GM18499 (cell line): Measurements from ENCODE around the gene CBX8.

Experiments
- ATAC-seq: cut with Tn5 transposase; IDR thresholded peaks from one replicate; pipeline ENCODE4 v1.9.1; 2021; ENCODE audit warnings: moderate number of reproducible peaks; ENCODE audit not compliant: insufficient read depth, unreplicated experiment

CBX8 gene

DNA sequence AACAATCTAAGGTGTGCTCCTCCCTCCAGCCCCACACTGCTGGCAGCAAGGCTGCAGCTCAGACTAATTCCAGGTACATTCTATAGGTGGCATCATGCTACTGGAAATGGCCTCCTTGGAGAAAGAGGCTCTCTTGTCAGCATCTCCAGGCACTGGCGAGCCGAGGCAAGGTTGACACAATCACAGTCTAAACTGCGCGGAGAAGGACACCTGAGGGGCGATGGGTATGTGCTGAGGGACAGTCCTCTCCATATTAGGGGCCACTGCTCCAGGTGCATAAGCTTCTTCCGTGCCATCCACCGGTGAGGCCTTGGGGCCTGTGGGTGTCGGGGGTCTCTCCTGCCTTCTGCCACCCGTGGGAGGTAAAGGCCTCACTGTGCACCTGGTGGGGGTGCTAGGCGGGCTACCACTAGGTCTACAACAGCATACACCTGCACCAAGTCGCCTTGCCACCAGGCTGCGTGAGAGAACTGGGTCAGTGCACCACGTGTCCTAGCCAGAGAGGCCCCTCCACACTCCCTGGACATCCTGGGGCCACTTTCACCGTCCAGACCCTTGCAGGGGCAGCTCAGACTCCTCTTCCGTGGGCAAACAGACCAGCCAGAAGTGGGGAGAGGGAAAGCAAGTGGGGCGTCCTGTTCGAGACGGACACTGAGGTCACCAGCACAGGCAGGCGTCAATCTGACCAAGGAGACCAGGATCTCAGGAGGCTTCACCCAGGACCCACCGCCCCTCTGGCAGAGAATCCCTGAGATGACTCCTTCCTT, 12.1 kb upstream of the CBX8 start:
- no peak for ATAC-seq

DNA sequence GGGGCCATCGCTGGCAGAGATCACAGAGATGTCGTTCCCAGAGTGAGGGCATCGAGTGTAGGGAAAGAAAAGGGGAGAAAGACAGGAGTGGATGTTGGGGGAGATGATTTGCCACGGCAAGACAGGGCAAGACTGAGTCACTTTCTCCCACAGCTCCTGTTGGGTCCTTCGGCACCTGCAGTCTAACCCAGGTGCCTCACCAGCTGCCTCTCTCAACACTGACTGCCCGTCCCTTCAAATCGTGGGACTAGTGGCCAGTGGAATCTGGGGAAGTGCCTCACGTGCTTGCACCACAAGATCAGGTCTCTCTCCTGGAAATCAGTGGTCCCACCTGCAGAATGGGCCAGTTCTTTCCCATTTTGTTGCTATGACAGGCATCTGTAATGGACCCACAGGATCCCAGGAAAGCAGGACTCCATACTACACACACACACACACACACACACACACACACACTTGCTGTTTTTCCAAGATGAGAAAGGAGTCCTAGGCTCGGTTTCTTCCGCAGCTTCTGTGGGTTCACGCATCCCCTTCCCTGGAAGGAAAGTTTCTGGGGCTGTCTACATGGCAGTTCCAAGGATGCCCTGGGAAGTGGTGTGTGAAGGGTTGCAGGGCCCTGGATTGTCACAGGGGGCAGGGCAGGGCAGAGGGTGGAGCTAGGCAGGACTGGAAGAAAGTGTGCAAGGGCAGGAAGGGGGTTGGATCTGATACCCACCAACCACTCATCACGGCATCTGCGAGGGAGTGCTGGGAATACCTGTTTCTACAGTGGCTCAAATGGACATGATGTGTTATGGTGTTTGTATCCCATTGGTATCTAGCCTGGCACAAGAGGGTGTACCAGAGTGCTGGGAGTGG, 10.2 kb upstream of the CBX8 start:
- ATAC-seq: no peak

DNA sequence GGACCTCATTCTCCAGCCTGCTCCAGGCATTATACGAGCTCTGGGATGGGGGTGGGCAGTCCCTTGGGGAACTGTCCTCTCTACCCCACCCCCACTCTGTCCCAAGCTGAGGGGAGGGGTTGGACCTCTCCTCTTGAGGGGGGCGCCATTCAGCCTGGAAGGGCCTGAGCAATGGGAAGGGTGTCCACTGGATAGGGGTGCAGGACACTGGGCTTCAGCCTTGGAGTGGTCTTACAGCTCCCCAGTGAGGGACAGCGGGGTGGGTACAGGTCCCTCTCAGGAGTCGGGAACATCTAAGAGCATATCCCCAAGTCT, 9.5 kb upstream of the CBX8 start:
- no peak for ATAC-seq

DNA sequence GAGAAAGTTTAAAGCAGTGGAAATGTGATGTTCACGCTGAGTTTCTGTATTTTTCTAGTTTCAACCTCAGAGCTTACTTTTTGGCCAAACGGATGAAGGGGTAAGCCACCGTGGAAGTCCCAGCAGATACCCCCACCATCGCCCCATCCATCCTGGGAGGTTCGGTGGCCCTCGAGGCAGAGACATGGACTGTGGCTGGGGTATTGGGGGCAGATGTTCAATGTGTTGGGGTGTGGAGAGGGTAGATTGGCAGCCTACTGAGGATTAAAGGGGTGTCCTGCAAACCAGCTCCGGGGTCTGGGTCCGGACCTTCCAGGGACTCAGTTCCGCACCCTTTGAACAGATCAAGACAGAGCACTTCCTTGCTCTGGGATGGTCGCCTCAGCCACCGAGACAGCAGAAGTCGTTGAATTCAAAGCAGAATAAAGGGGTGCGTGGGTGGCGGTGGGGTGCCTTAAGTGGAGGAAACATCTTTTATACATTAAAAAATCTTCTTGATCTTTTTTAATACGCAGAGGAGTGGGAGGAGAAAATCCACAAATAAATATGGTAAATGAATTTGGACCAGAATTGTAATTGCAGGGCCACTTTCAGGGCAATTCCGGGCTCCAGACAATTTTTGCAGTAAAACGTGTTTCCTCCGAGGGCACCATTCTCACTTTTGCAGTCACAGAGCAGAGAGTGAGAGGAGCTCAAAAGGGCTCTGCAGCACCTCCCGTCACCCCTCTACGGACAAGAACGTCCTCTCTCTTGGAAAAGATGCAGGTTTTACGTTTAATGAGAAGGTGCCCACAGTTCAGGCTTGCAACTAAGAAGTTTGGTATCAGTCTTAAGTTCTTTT, 8.2 kb upstream of the CBX8 start:
- ATAC-seq: no peak

DNA sequence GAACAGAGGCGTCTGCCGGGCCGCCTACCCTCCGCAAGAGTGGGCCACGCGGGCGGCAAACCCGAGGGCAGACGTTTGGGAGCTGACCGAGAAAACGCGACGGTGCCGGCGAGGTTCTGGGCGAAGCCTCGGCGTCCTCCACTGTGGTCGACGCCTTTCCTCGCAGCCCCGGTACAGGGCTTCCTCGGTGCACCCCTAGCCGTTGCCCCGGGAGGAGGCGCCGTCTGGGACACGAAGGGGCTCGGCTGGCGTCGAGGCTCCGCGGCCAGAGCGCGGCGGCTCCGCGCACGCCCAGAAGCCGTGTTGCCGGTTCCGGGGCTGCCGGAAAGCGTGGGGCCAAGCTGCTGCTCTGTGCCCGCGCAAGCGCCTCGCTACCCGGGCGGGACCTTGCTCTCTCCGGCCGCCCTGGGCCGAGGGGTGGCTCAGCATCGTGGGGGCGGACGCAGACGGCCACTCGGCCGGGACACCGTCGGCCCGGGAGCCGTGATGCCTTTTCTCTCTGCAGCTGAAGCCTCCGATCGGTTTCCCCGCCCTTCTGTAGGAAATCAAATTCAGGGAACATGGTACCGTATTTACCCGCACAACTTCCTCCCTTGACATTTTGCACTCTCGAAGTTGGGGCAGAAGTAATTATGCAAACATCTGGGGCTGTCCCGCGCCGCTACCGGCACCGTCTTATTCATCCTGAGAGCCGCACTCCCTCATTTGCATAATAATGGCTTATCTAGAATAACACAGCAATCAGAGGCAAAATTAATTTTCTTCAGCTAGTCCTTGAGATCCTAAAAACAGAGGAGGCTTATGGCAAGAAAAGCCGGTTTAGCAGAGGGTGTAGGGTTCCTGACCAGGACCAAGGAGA, 7.3 kb upstream of the CBX8 start:
- ATAC-seq: no peak

DNA sequence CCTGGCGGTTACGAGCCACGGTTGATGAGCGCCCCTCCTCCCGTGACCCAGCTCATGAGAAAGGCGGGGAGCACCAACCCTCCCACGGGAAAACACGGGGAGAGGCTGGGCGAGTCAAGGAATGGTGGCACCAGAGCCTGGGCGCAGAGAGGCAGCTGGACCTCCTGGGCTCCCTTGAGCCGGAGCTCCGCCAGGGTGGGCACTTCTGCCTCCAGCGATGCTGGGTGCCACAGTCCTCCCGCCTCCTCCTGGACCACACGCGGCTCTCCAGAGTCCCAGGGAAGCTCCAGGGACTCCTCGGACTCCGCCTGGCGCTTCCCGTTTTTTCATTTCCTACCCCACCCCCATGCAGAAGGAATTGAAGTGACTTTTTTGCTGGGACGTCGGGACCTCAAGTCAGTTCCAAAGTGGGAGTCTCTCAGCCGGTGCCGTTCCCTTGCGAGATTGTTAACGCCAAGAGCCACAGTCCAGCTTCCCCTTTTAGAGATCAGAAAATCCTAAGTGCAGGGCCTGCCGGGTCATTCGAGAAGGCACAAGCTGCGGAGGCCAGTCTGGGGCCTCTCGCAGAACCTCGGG, 6.6 kb upstream of the CBX8 start:
- no peak for ATAC-seq

DNA sequence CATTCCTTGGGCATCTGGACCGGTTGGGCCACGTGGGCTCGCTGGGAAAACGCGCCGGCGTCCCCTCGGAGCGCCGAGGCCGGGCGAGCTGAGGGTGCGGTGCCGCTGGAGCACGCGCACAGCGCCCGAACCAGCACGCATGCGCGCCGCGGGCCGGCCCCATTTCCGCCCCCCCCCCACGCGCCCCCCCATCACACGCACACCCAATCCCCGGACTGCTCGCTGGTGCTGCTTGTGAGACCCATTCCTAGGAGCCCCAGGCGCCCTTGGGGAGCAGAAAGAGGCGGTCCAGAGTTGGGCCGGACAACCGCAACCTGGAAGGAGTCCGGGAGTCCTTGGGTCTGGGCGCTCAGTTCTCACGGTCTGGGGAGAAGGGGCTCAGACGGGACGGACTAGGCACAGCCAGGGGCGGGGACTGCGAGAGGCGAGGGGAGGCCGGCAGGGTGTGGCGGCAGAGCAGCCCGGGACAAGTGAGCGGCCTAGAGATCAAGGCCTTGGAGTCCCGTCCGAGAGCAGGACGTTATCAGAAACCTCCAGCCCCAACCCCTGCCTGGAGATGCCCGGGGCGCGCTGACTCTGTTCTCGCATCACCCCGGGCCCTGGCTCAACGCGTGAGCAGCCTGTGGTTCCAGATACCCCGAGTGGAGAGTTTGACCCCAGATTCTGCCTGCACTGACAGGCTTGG, 6.0 kb upstream of the CBX8 start:
- no peak for ATAC-seq

DNA sequence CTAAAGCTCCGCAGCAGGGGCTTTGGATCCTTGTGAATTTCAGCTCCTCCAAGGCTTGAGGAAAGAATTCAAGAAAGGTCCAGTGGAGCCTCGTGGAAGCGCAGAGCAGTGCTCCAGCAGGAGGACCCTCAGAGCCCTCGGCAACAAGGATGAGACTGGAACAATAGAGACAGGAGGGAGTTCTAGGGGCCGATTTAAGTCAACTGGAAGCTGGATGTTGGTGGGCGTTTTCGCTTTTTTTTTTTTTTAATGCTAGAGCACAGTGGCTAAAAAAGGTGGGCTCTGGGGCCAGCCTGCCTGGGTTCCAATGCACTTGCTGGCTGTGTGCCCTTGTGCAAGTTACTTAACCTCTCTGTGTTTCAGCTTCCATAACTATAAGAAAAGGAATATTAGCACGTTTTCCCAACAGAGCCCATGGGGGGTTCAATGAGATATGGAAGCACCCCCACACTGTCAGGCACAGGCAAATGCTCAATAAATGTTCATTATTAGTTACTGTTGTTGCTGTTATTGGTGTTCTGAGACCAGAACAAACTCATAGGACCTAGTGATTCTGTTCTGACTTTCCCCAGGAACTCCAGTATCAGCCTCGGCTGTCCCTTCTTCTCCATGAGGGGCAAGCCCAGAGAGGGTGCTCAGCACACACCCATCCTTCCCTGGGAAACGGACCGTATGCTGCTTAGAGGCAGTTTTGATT, 5.3 kb upstream of the CBX8 start:
- no peak for ATAC-seq

DNA sequence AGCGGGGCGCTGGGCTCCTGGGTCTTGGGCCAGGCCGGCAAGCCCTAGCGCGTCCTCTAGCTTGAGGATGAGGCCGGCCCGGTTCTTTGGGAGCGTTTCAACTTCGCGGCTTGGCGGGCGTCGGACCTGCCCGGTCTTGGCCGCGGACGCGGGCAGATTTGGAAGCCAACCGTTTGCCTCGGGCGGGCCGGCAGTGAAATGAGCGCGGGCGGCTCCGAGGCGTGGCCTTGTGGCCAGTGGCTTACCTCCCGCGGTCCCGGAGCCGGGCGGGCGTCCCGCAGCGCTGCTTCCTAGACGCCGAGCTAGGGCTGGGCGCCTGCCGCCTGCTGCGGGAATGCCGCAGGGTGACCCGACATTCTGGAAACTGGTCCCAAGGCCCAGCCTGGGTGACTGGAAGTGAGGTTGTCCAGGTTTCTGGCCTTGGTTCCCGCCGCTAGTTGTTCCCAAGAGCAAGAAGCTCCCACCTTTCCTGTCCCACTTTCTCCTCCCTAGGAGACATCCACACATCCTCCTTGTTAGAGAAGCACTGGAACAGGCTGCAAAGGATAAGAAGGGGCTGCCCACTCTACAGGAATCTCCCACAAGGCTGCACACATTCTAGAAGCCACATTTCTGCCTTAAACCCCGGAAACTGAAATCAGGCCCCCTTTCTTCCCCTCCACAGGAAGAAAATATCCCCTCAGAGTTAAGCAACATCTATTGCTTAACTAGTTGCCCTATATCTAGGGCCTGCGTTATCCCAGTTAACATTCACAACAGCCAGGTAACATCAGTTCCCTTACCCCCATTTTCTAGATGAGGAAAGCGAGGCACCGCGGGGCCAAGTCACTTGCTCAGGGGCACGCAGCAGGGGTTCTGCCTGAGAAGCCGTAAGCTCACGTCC, 4.5 kb upstream of the CBX8 start:
- ATAC-seq: no peak

DNA sequence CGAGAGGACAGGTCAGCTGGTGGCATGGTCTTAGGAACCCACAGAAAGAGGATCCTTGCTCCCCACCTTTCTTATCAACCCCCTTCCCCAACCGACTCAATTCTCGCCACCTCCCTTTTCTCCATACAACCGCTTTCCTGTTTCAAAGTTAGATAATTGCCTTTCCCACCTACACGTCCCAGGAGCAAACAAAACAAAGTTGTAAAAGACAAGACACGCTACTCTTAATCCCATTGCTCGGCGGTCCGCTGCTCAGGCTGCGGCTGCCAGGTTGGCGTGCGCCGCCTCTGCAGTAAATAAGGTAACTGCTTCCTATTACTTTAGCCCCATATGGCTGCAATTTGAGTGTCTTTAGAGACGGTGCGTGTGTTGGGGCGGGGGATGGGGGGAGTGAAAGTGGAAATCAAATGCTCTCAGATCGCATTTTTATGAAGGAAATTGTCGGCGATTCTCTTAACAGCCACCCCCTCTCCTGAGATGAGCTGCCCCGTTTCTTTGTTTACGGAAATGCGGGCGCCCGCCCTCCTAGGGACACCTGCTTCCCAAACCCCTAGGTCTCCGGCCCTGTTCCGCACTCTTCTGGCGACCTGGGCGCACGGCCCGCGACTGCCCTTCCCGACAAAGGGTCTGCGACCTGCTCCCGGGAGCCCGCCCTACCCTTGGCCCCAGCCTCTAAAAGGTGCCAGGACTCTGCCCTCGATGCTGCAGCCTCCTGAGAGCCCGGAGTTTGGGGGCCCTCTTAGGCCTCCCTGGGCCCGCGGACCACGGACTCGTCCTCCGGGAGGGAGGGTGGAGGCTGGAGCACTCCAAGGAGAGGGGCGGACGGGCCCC, 3.7 kb upstream of the CBX8 start:
- no peak for ATAC-seq

DNA sequence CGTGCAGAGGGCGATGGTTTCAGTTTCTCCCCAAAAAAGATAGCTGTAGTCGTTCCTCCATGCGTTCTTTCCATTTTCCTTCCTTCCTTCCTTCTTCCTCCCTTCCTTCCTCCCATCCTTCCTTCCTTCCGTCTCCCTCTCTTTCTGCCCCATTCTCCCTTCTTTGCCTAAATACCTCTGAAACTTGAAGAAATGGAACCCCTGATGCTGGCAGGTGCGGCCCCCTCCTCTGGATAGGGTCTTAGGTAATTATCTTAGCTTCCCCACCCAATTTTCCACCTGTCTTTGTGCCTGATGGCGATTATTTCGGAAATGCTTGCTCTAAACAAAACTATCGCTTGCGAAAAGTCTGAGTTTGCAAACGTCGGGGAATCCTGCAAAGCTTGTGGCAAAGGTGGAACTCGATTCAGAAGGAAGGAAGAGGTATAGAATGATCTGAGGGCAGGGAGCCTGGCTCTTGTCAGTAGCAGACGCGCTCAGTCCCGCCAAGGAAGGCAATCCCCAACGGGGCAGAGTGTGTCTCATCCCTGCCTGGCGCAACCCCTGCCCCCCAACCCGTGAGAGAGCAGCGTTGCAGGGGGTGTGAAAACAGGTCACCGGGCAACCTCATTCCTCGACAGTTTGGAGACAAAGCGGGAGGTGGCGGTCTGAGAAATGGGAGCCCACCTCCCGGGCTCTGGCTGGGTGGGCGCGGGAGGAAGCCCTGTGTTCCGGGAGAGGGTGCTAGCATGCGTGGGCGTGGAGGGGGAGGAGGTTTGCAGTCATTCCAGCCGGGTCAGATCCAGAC, 2.9 kb upstream of the CBX8 start:
- ATAC-seq: no peak

DNA sequence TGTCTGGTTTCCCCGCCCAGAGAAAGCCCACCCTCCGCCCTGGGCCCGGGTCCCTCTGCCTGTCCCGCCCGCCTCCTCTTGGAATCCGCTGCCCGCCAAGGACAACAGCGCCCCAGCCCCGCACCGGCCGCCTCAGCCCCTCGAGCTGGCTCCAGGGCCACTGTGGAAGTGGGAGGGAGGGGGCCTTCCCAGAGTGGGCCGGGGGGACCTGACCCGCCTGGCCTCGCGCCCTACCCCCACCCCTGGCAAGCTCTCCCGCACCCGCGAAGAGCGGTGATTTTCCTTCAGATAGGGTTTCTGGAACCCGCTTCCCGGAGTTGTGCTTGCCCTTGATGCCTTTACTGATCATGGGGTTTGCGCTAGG, 2.3 kb upstream of the CBX8 start:
- no peak for ATAC-seq

DNA sequence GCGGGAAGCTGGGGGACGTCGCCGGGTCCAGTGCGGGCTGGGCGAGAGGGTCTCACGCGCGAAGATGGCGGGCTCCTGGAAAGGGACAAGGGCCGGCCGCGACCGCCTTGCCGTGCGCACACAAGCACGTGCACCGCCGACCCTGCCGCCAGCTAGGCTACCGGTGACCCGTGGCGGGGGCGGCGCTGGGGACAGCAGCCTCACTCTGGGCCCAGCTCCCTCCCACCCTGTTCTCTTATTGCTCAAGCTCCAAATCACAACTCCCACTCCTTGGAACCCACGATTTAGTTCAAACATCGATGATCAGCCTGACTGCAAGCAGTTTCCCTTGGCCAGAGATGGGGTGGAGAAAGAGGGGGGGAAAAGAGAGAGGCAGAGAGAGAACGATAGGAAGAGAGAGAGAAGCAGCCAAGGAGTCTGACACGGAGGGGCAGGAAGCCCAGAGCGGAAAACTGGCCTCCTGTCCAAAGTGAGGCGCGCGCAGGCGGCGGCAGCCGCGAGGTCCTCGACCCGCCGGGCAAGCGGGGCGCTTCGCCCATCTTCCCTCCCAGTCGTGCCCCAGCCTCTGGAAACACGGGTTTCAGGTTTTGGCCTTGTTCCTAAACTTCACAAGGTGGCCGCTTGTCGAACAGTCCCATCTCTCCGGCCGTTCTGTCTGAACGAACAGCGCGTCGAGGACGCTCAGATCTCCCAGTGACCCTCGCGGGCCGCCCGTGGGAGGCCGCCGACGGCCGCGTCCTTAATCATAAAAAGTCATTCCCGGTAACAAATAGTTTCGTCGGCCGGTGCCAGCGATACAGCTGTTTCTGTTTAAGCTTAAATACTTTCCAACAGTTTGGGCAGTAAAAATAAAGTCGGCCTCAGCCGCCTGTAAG, 1.7 kb upstream of the CBX8 start:
- ATAC-seq: no peak

DNA sequence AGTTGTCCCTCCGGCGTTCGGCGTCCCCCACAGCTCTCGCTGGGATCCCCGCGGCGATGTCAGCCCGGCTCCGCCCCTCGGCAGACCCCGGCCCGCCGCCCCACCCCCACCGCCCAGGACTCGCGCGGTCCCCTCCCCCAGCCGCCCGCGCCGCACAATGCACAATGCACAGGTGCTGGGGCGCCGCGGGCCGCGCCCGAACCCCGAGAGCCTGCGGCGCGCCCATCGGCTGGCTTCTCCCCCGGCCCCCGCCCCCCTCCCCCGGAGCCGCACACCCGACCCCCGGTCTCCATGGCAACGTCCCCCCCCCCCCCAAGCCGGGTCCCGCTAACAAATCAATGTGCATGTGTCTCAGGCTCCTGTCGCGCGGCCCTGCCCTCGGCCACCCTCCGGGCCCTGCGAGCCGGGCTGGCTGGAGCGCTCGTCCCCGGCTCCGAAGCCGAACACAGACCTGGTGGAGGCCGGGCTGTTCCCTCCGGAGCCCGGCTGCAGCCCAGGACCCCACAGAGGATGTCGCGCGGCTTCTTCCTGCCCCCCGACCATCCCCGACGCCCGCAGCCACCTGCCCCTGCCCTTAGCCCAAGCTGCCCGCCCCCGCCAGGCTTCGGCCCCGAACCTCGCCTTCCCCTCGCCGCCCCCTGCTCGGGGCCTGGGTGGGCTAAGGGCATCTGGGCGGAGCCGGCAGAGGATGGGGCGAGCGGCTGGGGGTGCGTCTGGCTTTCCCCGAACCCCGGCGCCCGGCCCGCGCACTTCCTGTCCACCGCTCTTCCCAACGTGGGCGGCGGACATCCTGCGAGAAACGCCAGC, 818 bp upstream of the CBX8 start:
- ATAC-seq: no peak

DNA sequence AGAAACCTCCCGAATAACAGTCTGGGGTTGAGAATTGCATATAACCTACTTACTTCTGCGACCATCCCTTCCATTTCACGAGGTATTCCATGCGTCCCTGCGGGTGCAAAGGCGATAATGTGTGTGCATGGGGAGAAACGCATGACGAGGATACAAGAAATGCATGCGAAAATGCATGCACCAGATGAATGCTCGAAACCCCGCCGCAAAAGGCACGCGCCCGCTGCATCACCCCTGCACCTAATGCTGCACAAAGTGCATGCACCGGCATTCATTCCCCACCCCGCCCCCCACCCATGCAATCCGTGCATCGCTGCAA, 474 bp downstream of the CBX8 start:
- ATAC-seq: no peak
